Right ventricle myocardium superior (tissue), 1 donor: Measurements from ENCODE around the gene TET3. TPM values are rescaled to one million over a fixed set of nuclear protein-coding genes. Genes with fewer than 3 reads are reported as not detected.
A peak's percentile ranks its signal among the peaks of the same experiment; 100 is the strongest.

ENCODE experiments used
- ATAC-seq: fragments of 200-7000 bp; cut with Tn5 transposase; one replicate; pipeline ENCODE4 v1.9.1; 2020; ENCODE audit warnings: mild to moderate bottlenecking; ENCODE audit not compliant: poor library complexity
- DNase-seq: peaks from one replicate; pipeline ENCODE4 v3.0.0-alpha.2; 2020
- intact Hi-C: fragments of 100-400 bp; cut with DNase I; formaldehyde crosslinking; loops from one replicate; pipeline ENCODE4 v1.11.2; 2022
- total RNA-seq: library from RNA; stranded (reverse); fragmentation: NEBNext Ultra II Directional; extraction: Animal tissue kit (Norgen Biotek cat#: 25700); gene quantifications from one replicate; pipeline ENCODE4 v1.2.1, GENCODE V29; 2021
- donor health status: DM: no; HTN: yes; CAD: no; lungs with severe emphysema.

Gene TET3
- total RNA-seq, 1 donor from 2014 or later = 2.0 TPM

DNA sequence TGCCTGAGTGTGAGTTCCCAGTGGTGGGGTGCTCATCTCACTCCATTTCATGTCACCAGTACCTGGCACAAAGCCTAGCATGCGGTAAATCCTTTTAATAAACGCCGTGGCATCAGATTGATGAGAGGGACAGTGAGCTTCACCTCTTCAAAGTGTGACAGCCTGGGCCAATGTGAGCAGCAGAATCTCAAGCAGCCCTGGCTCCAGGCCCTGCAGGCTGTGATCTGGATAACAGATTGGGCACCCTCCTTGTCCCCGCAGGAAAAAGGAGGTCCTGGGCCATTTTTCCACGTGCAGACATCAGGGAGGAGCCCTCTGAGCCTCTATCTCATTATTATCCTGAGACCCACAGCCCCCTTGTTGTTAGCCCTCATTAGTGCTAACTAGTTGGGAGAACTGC lies 34.8 kb downstream of the TET3 start:
- DNase-seq (no peak), ATAC-seq (peak; percentile 41)
- intact Hi-C loops = no loop called here

GRCh38 chr2:74020702-74021406 lies 36.1 kb downstream of the TET3 start:
- DNase-seq (no peak), ATAC-seq (peak; percentile 68)
- intact Hi-C loops = no loop called here

- ATAC-seq (no peak), DNase-seq (no peak)
- intact Hi-C loops = no loop called here
Observed at GRCh38 chr2:74021407-74021755, 36.7 kb downstream of the TET3 start.

DNA sequence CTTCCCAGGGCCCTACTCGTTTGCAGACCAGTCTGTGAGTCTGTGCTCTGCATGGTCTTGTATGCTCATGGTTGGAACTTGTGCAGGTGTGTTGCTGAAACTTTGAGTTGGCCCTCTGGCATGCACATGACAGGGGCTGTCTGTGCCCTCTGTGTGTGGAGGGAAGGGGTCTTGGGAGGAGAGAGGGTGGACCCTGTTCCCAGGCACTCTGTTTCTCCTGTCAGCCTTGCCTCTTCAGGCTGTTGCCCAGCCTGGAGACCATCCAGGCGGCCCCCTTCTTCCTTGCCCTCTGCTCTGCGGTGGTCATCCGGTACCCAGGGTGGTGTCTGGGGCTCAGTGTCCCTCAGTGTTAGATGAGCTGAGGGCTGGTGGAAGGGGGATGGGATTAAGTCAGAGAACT lies 39.5 kb downstream of the TET3 start:
- no peak for ATAC-seq
- intact Hi-C loops = no loop called here
- no peak for DNase-seq

- no peak for DNase-seq
- intact Hi-C loops = no loop called here
Observed at GRCh38 chr2:74025971-74026612, 41.4 kb downstream of the TET3 start.

DNA sequence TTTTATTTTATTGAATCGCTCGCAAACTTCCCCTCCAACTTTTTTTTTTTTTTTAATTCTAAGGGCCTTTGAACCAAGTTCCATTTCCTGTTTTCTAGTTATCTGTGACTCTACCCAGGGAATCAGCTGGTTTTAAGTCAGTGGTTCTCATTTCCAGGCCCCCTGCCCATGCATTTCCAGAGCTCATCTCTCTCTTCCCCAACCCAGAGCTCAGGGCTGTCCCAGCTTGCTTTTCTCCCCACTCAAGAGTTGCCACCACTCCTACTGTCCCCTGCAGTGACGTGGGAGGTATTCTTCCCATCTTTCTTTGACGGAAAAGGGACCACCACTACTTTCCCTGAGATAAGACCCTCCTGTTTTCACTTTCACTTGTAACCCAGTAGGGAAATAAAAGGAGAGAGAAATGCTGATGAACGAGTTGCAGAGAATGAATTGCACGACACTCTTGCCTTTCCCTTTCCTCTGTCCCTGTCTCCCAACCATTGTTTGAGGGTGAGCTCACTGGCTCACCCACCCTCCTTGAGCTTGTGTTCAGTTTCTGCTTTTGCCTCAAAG lies 42.1 kb downstream of the TET3 start:
- DNase-seq (no peak), ATAC-seq (no peak)
- intact Hi-C loops = no loop called here

More at GRCh38 chr2:74025971-74026612, 41.4 kb downstream of the TET3 start:
- ATAC-seq = peak; percentile 36

DNA sequence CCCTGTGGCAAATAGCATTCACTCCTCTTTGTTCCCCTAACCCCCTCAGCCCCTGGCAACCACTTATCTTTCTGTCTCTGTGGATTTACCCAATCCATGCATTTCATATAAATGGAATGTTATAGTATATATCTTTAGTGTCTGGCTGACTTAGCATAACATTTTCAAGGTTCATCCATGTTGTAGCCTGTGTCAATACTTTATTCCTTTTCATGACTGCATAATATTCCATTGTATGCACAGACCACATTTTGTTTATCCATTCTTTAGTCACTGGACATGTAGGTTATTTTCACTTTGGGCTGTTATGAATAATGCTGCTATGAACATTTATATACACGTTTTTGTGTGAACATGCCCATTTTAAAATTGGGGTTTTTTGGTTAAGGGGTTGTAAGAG lies 42.8 kb downstream of the TET3 start:
- intact Hi-C loops = no loop called here

GRCh38 chr2:74028290-74028689 lies 43.6 kb downstream of the TET3 start:
- intact Hi-C loops = no loop called here
- DNase-seq (no peak), ATAC-seq (no peak)

More for the DNA sequence above, 42.8 kb downstream of the TET3 start:
- DNase-seq (no peak), ATAC-seq (no peak)

DNA sequence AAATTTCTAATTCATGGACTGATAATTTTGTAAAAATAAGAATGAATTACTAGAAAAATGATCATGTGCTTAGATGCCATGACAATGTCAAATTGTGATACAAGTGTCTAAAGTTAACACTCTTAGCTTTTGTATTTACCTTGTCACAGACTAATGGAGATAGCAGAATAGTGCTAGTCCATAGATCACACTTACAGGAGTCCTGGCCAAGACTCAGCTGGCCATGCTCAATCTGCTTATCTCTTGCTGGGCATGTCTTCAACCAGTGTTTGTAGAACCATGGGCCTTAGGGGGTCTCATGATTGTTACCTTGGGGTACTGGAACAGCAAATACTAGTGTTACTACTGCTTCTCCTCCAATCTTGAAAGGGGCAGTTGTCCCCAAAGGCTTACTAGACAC lies 44.0 kb downstream of the TET3 start:
- DNase-seq (no peak), ATAC-seq (no peak)
- intact Hi-C loops = no loop called here

DNA sequence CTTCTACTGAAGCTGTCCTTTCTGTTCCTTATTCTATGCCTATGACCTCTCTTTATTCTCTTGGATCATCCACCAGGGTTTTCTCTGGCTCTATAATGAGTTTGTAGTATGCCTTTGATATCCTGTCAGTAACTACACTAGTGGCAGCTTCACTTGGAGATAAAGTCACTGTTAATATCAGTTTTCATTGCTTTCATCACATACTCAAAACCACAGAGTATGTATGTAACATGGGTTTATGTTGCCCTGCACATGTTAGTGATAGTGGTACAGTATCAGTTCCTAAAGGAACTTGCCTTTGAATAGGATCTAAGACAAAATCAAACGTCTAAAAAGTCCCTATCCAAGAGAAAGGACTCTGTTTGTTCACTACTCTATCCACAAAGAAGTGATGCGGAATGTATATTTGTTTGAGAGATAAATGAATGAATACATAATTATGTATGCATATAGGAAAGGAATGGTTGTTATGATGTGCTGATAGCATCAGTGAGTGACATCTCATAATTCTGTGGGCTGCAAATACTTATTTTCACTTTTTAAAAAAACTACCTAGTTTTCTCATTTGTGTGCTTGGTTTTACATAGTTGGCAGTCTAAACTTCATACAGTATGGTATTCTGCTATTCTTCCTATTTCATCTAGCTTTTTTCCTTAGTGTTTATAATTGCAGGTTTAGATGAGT lies 45.1 kb downstream of the TET3 start:
- no peak for ATAC-seq
- no peak for DNase-seq
- intact Hi-C loops = no loop called here

GRCh38 chr2:74031221-74031620 lies 46.5 kb downstream of the TET3 start:
- no peak for DNase-seq
- intact Hi-C loops = no loop called here
- ATAC-seq = no peak

GRCh38 chr2:74031959-74032287 lies 47.2 kb downstream of the TET3 start:
- intact Hi-C loops = no loop called here
- no peak for DNase-seq
- no peak for ATAC-seq

DNA sequence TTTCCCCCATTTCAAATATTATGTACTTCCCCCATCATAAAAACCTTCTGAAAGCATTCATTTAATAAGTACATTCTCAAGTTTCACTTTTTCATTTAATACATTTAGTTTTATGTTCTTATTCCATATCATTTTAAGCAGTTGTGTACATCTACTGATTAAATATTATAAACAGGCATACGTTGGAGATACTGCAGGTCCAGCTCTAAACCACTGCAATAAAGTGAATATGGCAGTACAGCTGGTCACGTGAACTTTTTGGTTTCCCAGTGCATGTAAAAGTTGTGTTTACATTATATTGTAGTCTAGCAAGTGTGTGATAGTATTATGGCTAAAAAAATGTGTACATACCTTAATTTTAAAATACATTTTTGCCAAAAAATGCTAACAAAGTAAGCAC lies 48.7 kb downstream of the TET3 start:
- intact Hi-C loops = no loop called here
- no peak for ATAC-seq
- DNase-seq = no peak

Other genes starting within 250 kb of the TET3 start
- gene TPRKB, start 247.6 kb upstream of the TET3 start, total RNA-seq = 39.2 TPM
- 11.4 TPM for gene DUSP11, start 204.8 kb upstream of the TET3 start, total RNA-seq
- gene C2orf78, start 200.7 kb upstream of the TET3 start, total RNA-seq = not detected
- 27.7 TPM for gene STAMBP, start 155.9 kb upstream of the TET3 start, total RNA-seq
- 1.7 TPM for gene ACTG2, start 91.9 kb upstream of the TET3 start, total RNA-seq
- 17.7 TPM for gene DGUOK, start 58.0 kb upstream of the TET3 start, total RNA-seq
- gene BOLA3, start 163.0 kb downstream of the TET3 start, total RNA-seq = 89.6 TPM
- gene MOB1A, start 194.0 kb downstream of the TET3 start, total RNA-seq = 53.1 TPM
- 19.0 TPM for gene MTHFD2, start 213.7 kb downstream of the TET3 start, total RNA-seq